Stomach (tissue), 4 donors: ENCODE results near the gene CPHXL2.

Source experiments
- CTCF ChIP-seq, 7 experiments: fragments of 450-650 bp in 4 of 7; fragments of 200-600 bp in 3 of 7; sonication (generic) in 3 of 7; IDR thresholded peaks; one replicate each; pipeline ENCODE4 v1.5.1; 2016 to 2019; ENCODE audit warnings: antibody characterized with exemption in 7 of 7, control low read depth in 2 of 7, mild to moderate bottlenecking in 1 of 7
- EP300 ChIP-seq: sonication (generic); formaldehyde crosslinking; IDR thresholded peaks from one replicate; pipeline ENCODE4 v1.6.1; 2017; ENCODE audit warnings: antibody characterized with exemption
- POLR2AphosphoS5 ChIP-seq, 3 donors: sonication (generic); formaldehyde crosslinking; IDR thresholded peaks; one replicate each; pipeline ENCODE4 v1.6.1; 2016; ENCODE audit warnings: antibody characterized with exemption in 3 of 3

DNA sequence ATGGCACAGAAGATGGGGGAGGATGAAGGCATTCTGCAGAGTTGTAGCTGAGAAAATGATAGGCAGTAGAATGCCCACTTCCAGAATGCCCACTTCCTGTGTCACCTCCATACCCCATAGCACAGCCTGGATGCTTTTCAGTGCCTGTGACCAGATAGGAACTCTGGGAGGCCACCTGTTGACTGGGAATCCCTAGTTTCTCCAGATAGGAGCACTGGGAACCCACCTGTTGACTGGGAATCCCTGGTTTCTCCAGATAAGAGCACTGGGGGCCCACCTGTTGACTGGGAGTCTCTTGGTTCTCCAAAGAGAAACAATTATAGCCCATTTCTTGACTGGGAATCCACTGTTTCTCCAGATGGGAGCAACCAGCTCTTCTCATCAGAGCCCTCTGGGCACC is 37.9 kb upstream of the CPHXL2 start:
- TF ChIP-seq CTCF (IDR thresholded peaks at IDR 0.05) (no peak), POLR2AphosphoS5 (IDR thresholded peaks at IDR 0.05) (no peak), EP300 (no peak)
